Central memory CD4-positive, alpha-beta T cell (primary cell): Measurements from ENCODE around the gene HEXD.

ENCODE experiments used
- DNase-seq: peaks from one replicate; pipeline ENCODE4 v3.0.0; 2022

HEXD gene

GRCh38 chr17:82416264-82416663 lies 1.9 kb upstream of the HEXD start:
- no peak for DNase-seq

GRCh38 chr17:82416771-82417170 lies 1.4 kb upstream of the HEXD start:
- DNase-seq: no peak

GRCh38 chr17:82419540-82419939 lies 1.4 kb downstream of the HEXD start:
- no peak for DNase-seq

GRCh38 chr17:82424001-82424862 lies 6.1 kb downstream of the HEXD start:
- peak; percentile 36 for DNase-seq

GRCh38 chr17:82424863-82425159 lies 6.7 kb downstream of the HEXD start:
- no peak for DNase-seq

GRCh38 chr17:82428546-82428945 lies 10.4 kb downstream of the HEXD start:
- DNase-seq: no peak

- DNase-seq: no peak
Observed at GRCh38 chr17:82429824-82430223, 11.7 kb downstream of the HEXD start.

- DNase-seq: no peak
Observed at GRCh38 chr17:82432017-82432416, 13.9 kb downstream of the HEXD start.

- no peak for DNase-seq
Observed at GRCh38 chr17:82433560-82434215, 15.5 kb downstream of the HEXD start.

- no peak for DNase-seq
Observed at GRCh38 chr17:82434216-82434565, 16.0 kb downstream of the HEXD start.

- DNase-seq: no peak
Observed at GRCh38 chr17:82435103-82435502, 17.0 kb downstream of the HEXD start.

- DNase-seq: no peak
Observed at GRCh38 chr17:82435601-82436583, 17.7 kb downstream of the HEXD start.

- DNase-seq: no peak
Observed at GRCh38 chr17:82436601-82437324, 18.6 kb downstream of the HEXD start.

- no peak for DNase-seq
Observed at GRCh38 chr17:82437325-82437668, 19.1 kb downstream of the HEXD start.

GRCh38 chr17:82438401-82439193 lies 20.4 kb downstream of the HEXD start:
- no peak for DNase-seq

- no peak for DNase-seq
Observed at GRCh38 chr17:82439194-82439828, 21.2 kb downstream of the HEXD start.

GRCh38 chr17:82439829-82440365 lies 21.8 kb downstream of the HEXD start:
- no peak for DNase-seq

GRCh38 chr17:82440469-82440981 lies 22.4 kb downstream of the HEXD start:
- no peak for DNase-seq

- no peak for DNase-seq
Observed at GRCh38 chr17:82440991-82441627, 23.0 kb downstream of the HEXD start.
